ENCODE results near the gene POLR1A.

Gene POLR1A

DNA sequence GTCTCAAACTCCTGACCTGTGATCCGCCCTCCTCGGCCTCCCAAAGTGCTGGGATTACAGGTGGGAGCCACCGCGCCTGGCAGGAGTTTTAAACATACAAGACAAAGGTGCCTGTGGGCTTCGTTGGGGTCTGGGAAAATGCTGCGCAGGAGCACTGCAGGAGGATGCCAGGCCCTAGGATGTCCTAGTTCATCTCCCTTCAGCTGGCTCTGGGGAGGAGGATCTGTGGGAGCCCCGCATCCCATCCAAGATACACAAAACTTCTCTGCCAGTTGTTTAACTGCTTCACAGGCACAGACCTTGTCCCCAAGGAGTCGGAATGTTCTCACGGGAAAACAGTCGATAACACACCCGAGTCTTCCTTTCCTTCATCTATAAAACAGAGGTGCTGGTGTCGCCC is 89.1 kb downstream of the POLR1A start:
- Histone ChIP-seq H2AFZ (ENCODE audit: low read depth, low read length) (no peak overlapping the region), H3K4me3 (ENCODE audit: low read depth in 1 of 2, low read length in 2 of 2) (no peak overlapping the region), H3K4me2 (ENCODE audit: insufficient read depth, low read length) (no peak overlapping the region), H3K9ac (ENCODE audit: low read depth, low read length) (no peak overlapping the region), H3K79me2 (ENCODE audit: insufficient read depth, low read length) (no peaks in the 10 kb centered on the region), H4K20me1 (ENCODE audit: insufficient read depth, low read length) (no peaks in the 10 kb centered on the region), H3K27me3 (ENCODE audit: insufficient read depth, low read length, poor library complexity) (no peaks in the 10 kb centered on the region), H3K4me1 (ENCODE audit: insufficient read depth, low read length) (no peaks in the 10 kb centered on the region), H3K36me3 (ENCODE audit: insufficient read depth, low read length) (no peaks in the 10 kb centered on the region), H3K27ac (ENCODE audit: low read length) (no peak overlapping the region), H3K9me3 (ENCODE audit: insufficient read depth, low read length, severe bottlenecking) (peaks cover 10% of the 10 kb centered on the region)
- DNase-seq (no peak), ATAC-seq (ENCODE audit: insufficient read depth, low read depth) (no peak)
- no peak for TF ChIP-seq EZH2 (IDR thresholded peaks at IDR 0.05; ENCODE audit: borderline replicate concordance, low read depth, low read length, severe bottlenecking)
- TF ChIP-seq CTCF (IDR thresholded peaks at IDR 0.05; ENCODE audit: borderline replicate concordance, extremely low read depth, low read length, poor library complexity, severe bottlenecking), result no peak

DNA sequence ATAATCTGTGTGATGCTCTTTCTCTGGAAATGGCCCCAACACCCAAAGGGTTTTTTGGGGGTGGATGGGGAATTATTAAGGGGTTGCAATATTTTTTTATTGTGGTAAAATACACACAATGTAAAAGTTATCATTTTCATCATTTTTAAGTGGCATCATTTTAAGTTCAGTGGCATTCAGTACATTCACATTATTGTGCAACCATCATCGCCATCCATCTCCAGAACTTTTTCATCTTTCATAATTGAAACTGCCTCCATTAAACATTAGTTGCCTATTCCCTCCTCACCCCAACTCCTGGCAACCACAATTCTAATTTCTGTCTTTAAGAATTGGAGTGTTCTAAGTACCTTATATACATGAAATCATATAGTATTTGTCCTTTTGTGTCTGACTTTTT is 90.0 kb downstream of the POLR1A start:
- no peak for DNase-seq
- no peak overlapping the region for H2AFZ ChIP-seq (ENCODE audit: low read depth, low read length)
- H3K4me1 ChIP-seq (ENCODE audit: insufficient read depth, low read length), result no peaks in the 10 kb centered on the region
- H3K9ac ChIP-seq (ENCODE audit: low read depth, low read length), result no peak overlapping the region
- no peak overlapping the region for H3K4me3 ChIP-seq (ENCODE audit: low read depth in 1 of 2, low read length in 2 of 2)
- H3K27me3 ChIP-seq (ENCODE audit: insufficient read depth, low read length, poor library complexity), result no peaks in the 10 kb centered on the region
- TF ChIP-seq EZH2 (IDR thresholded peaks at IDR 0.05; ENCODE audit: borderline replicate concordance, low read depth, low read length, severe bottlenecking), result no peak
- no peak for TF ChIP-seq CTCF (IDR thresholded peaks at IDR 0.05; ENCODE audit: borderline replicate concordance, extremely low read depth, low read length, poor library complexity, severe bottlenecking)
- H3K9me3 ChIP-seq (ENCODE audit: insufficient read depth, low read length, severe bottlenecking), result peaks cover 10% of the 10 kb centered on the region
- no peak for ATAC-seq (ENCODE audit: insufficient read depth, low read depth)
- H3K27ac ChIP-seq (ENCODE audit: low read length), result no peak overlapping the region
- no peaks in the 10 kb centered on the region for H3K36me3 ChIP-seq (ENCODE audit: insufficient read depth, low read length)
- H3K79me2 ChIP-seq (ENCODE audit: insufficient read depth, low read length), result no peaks in the 10 kb centered on the region
- no peak overlapping the region for H3K4me2 ChIP-seq (ENCODE audit: insufficient read depth, low read length)
- no peaks in the 10 kb centered on the region for H4K20me1 ChIP-seq (ENCODE audit: insufficient read depth, low read length)

DNA sequence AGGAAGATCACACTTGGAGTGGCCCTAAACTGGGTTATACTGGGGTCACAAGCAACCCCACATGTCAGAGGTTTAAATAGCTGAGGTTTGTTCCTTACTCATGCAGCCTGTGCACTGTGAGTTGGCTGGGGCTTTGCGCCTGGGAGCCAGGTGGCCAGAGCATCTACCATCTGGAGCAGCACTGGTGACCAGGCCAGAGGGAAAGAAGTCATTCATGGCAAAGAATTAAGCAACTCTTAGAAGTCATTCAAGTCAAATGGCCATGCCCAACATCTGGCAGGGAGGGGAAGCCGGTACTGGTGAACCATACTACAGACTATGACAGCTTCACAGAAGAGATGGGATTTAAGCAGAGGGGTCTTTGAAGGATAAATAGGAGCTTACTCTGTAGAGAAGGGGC is 90.7 kb downstream of the POLR1A start:
- TF ChIP-seq CTCF (IDR thresholded peaks at IDR 0.05; ENCODE audit: borderline replicate concordance, extremely low read depth, low read length, poor library complexity, severe bottlenecking) (no peak), EZH2 (IDR thresholded peaks at IDR 0.05; ENCODE audit: borderline replicate concordance, low read depth, low read length, severe bottlenecking) (no peak)
- H3K27me3 ChIP-seq (ENCODE audit: insufficient read depth, low read length, poor library complexity), result no peaks in the 10 kb centered on the region
- H3K4me2 ChIP-seq (ENCODE audit: insufficient read depth, low read length), result no peak overlapping the region
- no peaks in the 10 kb centered on the region for H3K79me2 ChIP-seq (ENCODE audit: insufficient read depth, low read length)
- no peaks in the 10 kb centered on the region for H3K36me3 ChIP-seq (ENCODE audit: insufficient read depth, low read length)
- no peaks in the 10 kb centered on the region for H3K4me1 ChIP-seq (ENCODE audit: insufficient read depth, low read length)
- H2AFZ ChIP-seq (ENCODE audit: low read depth, low read length), result no peak overlapping the region
- H4K20me1 ChIP-seq (ENCODE audit: insufficient read depth, low read length), result no peaks in the 10 kb centered on the region
- H3K9ac ChIP-seq (ENCODE audit: low read depth, low read length), result no peak overlapping the region
- H3K9me3 ChIP-seq (ENCODE audit: insufficient read depth, low read length, severe bottlenecking), result peaks cover 10% of the 10 kb centered on the region
- ATAC-seq (ENCODE audit: insufficient read depth, low read depth) (no peak), DNase-seq (no peak)
- no peak overlapping the region for H3K4me3 ChIP-seq (ENCODE audit: low read depth in 1 of 2, low read length in 2 of 2)
- H3K27ac ChIP-seq (ENCODE audit: low read length), result no peak overlapping the region

DNA sequence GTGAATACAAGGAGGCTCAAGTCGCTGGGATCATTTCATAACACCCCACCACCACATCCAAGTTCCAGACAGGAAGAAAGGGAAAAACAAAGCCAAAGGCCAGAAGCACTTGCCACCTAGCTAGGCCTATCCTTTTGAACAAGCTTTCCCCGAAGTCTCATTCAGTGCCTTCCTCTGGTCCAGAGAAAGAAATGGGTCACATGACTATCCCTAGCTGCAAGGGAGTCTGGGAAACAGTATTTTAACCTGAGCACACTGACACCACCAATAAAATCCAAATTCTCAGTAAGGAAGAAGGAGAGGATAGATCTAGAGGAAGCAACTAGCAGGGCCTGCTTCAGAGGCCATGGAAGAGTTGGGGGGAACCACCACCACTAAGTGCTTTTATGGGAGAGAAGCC is 91.2 kb downstream of the POLR1A start:
- no peaks in the 10 kb centered on the region for H4K20me1 ChIP-seq (ENCODE audit: insufficient read depth, low read length)
- ATAC-seq (ENCODE audit: insufficient read depth, low read depth) (no peak), DNase-seq (no peak)
- H3K4me2 ChIP-seq (ENCODE audit: insufficient read depth, low read length), result no peak overlapping the region
- TF ChIP-seq CTCF (IDR thresholded peaks at IDR 0.05; ENCODE audit: borderline replicate concordance, extremely low read depth, low read length, poor library complexity, severe bottlenecking) (no peak), EZH2 (IDR thresholded peaks at IDR 0.05; ENCODE audit: borderline replicate concordance, low read depth, low read length, severe bottlenecking) (no peak)
- H3K79me2 ChIP-seq (ENCODE audit: insufficient read depth, low read length), result no peaks in the 10 kb centered on the region
- H3K9ac ChIP-seq (ENCODE audit: low read depth, low read length), result no peak overlapping the region
- H3K4me3 ChIP-seq (ENCODE audit: low read depth in 1 of 2, low read length in 2 of 2), result no peak overlapping the region
- H3K36me3 ChIP-seq (ENCODE audit: insufficient read depth, low read length), result no peaks in the 10 kb centered on the region
- H3K27me3 ChIP-seq (ENCODE audit: insufficient read depth, low read length, poor library complexity), result no peaks in the 10 kb centered on the region
- peaks cover 10% of the 10 kb centered on the region for H3K9me3 ChIP-seq (ENCODE audit: insufficient read depth, low read length, severe bottlenecking)
- no peak overlapping the region for H2AFZ ChIP-seq (ENCODE audit: low read depth, low read length)
- no peak overlapping the region for H3K27ac ChIP-seq (ENCODE audit: low read length)
- no peaks in the 10 kb centered on the region for H3K4me1 ChIP-seq (ENCODE audit: insufficient read depth, low read length)

All from DND-41 (cell line).